ENCODE measurements around the gene FETUB. TPM values are rescaled to one million over a fixed set of nuclear protein-coding genes. Genes with fewer than 3 reads are reported as not detected.

FETUB gene
- total and polyA plus RNA-seq, 2 donors (not counting 1 experiment from before 2014, with no cell fraction given): not detected

DNA sequence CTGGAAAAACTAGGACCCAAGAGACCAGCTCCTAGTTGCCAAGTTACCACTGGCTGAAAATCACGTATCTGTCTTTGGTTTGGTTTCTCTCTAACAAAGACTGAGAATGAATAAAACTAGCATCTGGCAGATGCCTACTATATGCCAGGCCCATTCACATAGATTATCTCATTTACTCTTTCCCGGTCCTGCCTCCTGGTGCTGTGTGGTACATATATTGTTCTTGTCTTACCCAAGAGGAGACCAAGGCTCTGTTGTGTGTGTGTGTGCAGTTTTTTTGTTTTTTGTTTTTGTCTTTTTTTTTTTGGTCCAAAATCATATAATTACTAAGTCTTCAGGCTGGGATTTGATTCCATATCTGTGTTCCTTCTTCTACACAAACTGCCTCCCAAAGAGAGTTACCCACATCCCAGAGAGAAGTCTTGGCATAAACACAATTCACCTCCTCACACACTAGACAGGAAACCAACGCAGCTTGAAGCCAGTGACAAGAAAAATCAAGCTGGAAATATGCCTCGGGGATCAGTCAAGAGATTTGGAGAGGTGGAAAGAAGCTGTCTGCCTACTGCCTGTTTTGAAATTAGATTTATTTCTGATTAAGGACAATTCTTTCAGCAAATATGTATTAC lies 26.4 kb upstream of the FETUB start:
- Histone ChIP-seq H4K20me1 (ENCODE audit: control insufficient read depth, insufficient read depth, low read length, poor library complexity, severe bottlenecking) (no peaks in the 10 kb centered on the region), H3K9me3 (ENCODE audit: control extremely low read depth in 1 of 3, control insufficient read depth in 2 of 3, insufficient read depth in 1 of 3, low read length in 2 of 3) (no peaks in the 10 kb centered on the region), H3K4me2 (replicated peaks; ENCODE audit: low read depth, low read length, poor library complexity, severe bottlenecking) (no peak overlapping the region), H3K4me1 (ENCODE audit: control insufficient read depth in 2 of 2, insufficient read depth in 2 of 2, low read length in 2 of 2) (peaks cover 19% of the 10 kb centered on the region in 2 donors), H3K27ac (ENCODE audit: low read length in 2 of 2) (no peak overlapping the region), H3K9ac (ENCODE audit: low read length) (no peak overlapping the region), H3K79me2 (ENCODE audit: control insufficient read depth, insufficient read depth, low read length) (no peaks in the 10 kb centered on the region), H3K36me3 (replicated peaks in 1 of 2; ENCODE audit: control extremely low read depth in 1 of 2, control insufficient read depth in 1 of 2, extremely low read depth in 1 of 2, insufficient read depth in 2 of 2, low read length in 1 of 2) (no peaks in the 10 kb centered on the region), H3K4me3 (ENCODE audit: control extremely low read depth in 1 of 5, extremely low read depth in 1 of 5, insufficient read depth in 1 of 5, low read depth in 2 of 5, low read length in 4 of 5) (no peak overlapping the region), H3K27me3 (replicated peaks in 1 of 4; ENCODE audit: control extremely low read depth in 1 of 4, control insufficient read depth in 3 of 4, insufficient read depth in 4 of 4, low read length in 3 of 4) (peaks cover 0 to 36% (median 9%) of the 10 kb centered on the region in 4 experiments), H2AFZ (ENCODE audit: insufficient read depth, low read depth, low read length, poor library complexity, severe bottlenecking) (no peak overlapping the region)
- no peak for DNase-seq
- ChIA-PET CTCF (interaction anchor here (0.7 to 11.3 kb wide), 24 partner anchors 10 to 677 kb away, joined by 3 to 237 read pairs (median 12); partner anchors contain the start of gene EIF4A2), POLR2A (no interaction called here)
- intact Hi-C loops (cut with micrococcal nuclease): loop anchor here (1.0 to 2.0 kb wide), 3 partner anchors 43 to 208 kb away; partner anchors contain the start of gene DNAJB11
- ATAC-seq (ENCODE audit: low read depth): no peak
- Mint-ChIP-seq H3K27me3 (peaks cover 50% of the 10 kb centered on the region), H3K9me3 (ENCODE audit: insufficient read depth) (no peaks in the 10 kb centered on the region), H3K4me3 (no peak overlapping the region), H3K27ac (no peak overlapping the region), H3K4me1 (peaks cover 13% of the 10 kb centered on the region)
- WGBS (ENCODE audit: insufficient coverage): 30% methylated on average over 2 of the region's 4 CpGs
- TF ChIP-seq, protein P1, sequence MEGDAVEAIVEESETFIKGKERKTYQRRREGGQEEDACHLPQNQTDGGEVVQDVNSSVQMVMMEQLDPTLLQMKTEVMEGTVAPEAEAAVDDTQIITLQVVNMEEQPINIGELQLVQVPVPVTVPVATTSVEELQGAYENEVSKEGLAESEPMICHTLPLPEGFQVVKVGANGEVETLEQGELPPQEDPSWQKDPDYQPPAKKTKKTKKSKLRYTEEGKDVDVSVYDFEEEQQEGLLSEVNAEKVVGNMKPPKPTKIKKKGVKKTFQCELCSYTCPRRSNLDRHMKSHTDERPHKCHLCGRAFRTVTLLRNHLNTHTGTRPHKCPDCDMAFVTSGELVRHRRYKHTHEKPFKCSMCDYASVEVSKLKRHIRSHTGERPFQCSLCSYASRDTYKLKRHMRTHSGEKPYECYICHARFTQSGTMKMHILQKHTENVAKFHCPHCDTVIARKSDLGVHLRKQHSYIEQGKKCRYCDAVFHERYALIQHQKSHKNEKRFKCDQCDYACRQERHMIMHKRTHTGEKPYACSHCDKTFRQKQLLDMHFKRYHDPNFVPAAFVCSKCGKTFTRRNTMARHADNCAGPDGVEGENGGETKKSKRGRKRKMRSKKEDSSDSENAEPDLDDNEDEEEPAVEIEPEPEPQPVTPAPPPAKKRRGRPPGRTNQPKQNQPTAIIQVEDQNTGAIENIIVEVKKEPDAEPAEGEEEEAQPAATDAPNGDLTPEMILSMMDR (IDR thresholded peaks at IDR 0.05): no peak
- no peak for TF ChIP-seq EZH2 (IDR thresholded peaks at IDR 0.05; ENCODE audit: borderline replicate concordance, insufficient read depth, low read depth, low read length, poor library complexity, severe bottlenecking)

DNA sequence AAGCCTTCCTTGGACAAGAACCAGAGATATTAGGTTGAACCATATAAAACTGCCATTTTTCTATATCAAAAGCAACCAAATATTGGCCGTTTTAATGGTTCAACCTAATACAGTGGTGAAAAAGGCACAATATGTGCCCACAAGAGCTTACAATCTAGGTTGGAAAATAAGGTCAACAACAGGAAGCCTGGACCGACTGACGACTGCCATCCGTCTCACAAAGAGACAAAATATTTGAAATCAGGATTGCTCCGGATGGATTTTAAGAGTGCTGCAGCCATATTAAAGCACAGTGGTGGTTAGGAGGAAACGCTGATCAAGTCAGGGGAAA lies 26.0 kb upstream of the FETUB start:
- no peak overlapping the region for H3K27ac ChIP-seq (ENCODE audit: low read length in 2 of 2)
- 48% methylated on average over 5 of the region's 6 CpGs for WGBS (ENCODE audit: insufficient coverage)
- ATAC-seq (ENCODE audit: low read depth) (no peak), DNase-seq (no peak)
- ChIA-PET CTCF (interaction anchor here (0.6 to 11.3 kb wide), 43 partner anchors 10 to 678 kb away, joined by 3 to 237 read pairs (median 5); partner anchors contain the start of genes CRYGS and EIF4A2), POLR2A (interaction anchor here (0.8 kb wide), 1 partner anchor 241 kb away, joined by 3 read pairs; no protein-coding TSS in a partner anchor)
- H3K4me1 ChIP-seq (ENCODE audit: control insufficient read depth in 2 of 2, insufficient read depth in 2 of 2, low read length in 2 of 2): peaks cover 19% of the 10 kb centered on the region in 2 donors
- H3K9me3 ChIP-seq (ENCODE audit: control extremely low read depth in 1 of 3, control insufficient read depth in 2 of 3, insufficient read depth in 1 of 3, low read length in 2 of 3): no peaks in the 10 kb centered on the region
- intact Hi-C loops (cut with micrococcal nuclease): loop anchor here (1.0 to 2.0 kb wide), 3 partner anchors 43 to 207 kb away; partner anchors contain the start of gene DNAJB11
- no peak overlapping the region for H3K4me3 Mint-ChIP-seq
- peak overlapping the region in 1 of 5 experiments; percentile 31 for H3K4me3 ChIP-seq (ENCODE audit: control extremely low read depth in 1 of 5, extremely low read depth in 1 of 5, insufficient read depth in 1 of 5, low read depth in 2 of 5, low read length in 4 of 5)
- H3K27ac Mint-ChIP-seq: no peak overlapping the region
- H3K9ac ChIP-seq (ENCODE audit: low read length): peak overlapping the region; percentile 37
- no peaks in the 10 kb centered on the region for H3K9me3 Mint-ChIP-seq (ENCODE audit: insufficient read depth)
- no peaks in the 10 kb centered on the region for H3K36me3 ChIP-seq (replicated peaks in 1 of 2; ENCODE audit: control extremely low read depth in 1 of 2, control insufficient read depth in 1 of 2, extremely low read depth in 1 of 2, insufficient read depth in 2 of 2, low read length in 1 of 2)
- peak overlapping the region; percentile 58 for H3K4me2 ChIP-seq (replicated peaks; ENCODE audit: low read depth, low read length, poor library complexity, severe bottlenecking)
- H3K27me3 Mint-ChIP-seq: peaks cover 51% of the 10 kb centered on the region
- peak overlapping the region; percentile 11 for H2AFZ ChIP-seq (ENCODE audit: insufficient read depth, low read depth, low read length, poor library complexity, severe bottlenecking)
- H3K27me3 ChIP-seq (replicated peaks in 1 of 4; ENCODE audit: control extremely low read depth in 1 of 4, control insufficient read depth in 3 of 4, insufficient read depth in 4 of 4, low read length in 3 of 4): peaks cover 0 to 36% (median 9%) of the 10 kb centered on the region in 4 experiments
- no peaks in the 10 kb centered on the region for H4K20me1 ChIP-seq (ENCODE audit: control insufficient read depth, insufficient read depth, low read length, poor library complexity, severe bottlenecking)
- TF ChIP-seq, protein P1 (IDR thresholded peaks at IDR 0.05): no peak
- peaks cover 13% of the 10 kb centered on the region for H3K4me1 Mint-ChIP-seq
- no peaks in the 10 kb centered on the region for H3K79me2 ChIP-seq (ENCODE audit: control insufficient read depth, insufficient read depth, low read length)
